Neural cell (in vitro differentiated cells): ENCODE data around the gene RCAN1. TPM values are rescaled to one million over a fixed set of nuclear protein-coding genes. Genes with fewer than 3 reads are reported as not detected.

ENCODE experiments used
- H2AFZ ChIP-seq: fragments of 200-600, 300-800 bp; sonication (generic), shearing (Covaris generic); 2 replicates; pipeline ENCODE4 v1.6.0; 2014; ENCODE audit warnings: low read depth, mild to moderate bottlenecking, antibody characterized with exemption, low read length, moderate library complexity
- H3F3A ChIP-seq: fragments of 200-600 bp; shearing (Covaris generic); 2 replicates; pipeline ENCODE4 v1.6.1; 2016; ENCODE audit warnings: mild to moderate bottlenecking, moderate library complexity, mixed read lengths, antibody characterized with exemption, low read length; ENCODE audit not compliant: insufficient read depth, poor library complexity, severe bottlenecking
- H3K27ac ChIP-seq: fragments of 200-600, 300-800 bp; sonication (generic), shearing (Covaris generic); 2 replicates; pipeline ENCODE4 v1.5.1; 2014; ENCODE audit warnings: mild to moderate bottlenecking, low read length, moderate library complexity
- H3K27me3 ChIP-seq: fragments of 300-800, 200-600 bp; sonication (generic), shearing (Covaris generic); 2 replicates; pipeline ENCODE4 v1.6.0; 2014; ENCODE audit warnings: mild to moderate bottlenecking, low read depth, low read length, moderate library complexity; ENCODE audit not compliant: insufficient read depth
- H3K36me3 ChIP-seq: fragments of 300-800, 200-600 bp; sonication (generic), shearing (Covaris generic); 2 replicates; pipeline ENCODE4 v1.5.1; 2014; ENCODE audit warnings: mild to moderate bottlenecking, antibody characterized with exemption, low read length, moderate library complexity; ENCODE audit not compliant: insufficient read depth
- H3K4me2 ChIP-seq: fragments of 300-800, 200-600 bp; sonication (generic), shearing (Covaris generic); 2 replicates; pipeline ENCODE4 v1.6.0; 2014; ENCODE audit warnings: mild to moderate bottlenecking, low read length
- H3K4me3 ChIP-seq: fragments of 300-800, 200-600 bp; sonication (generic), shearing (Covaris generic); 2 replicates; pipeline ENCODE4 v1.5.1; 2014; ENCODE audit warnings: mild to moderate bottlenecking, low read length, moderate library complexity
- H3K79me2 ChIP-seq: fragments of 200-600 bp; shearing (Covaris generic); replicated peaks from 2 replicates; pipeline ENCODE4 v1.6.0; 2014; ENCODE audit warnings: mild to moderate bottlenecking, low read length, moderate library complexity; ENCODE audit not compliant: insufficient read depth
- H3K9ac ChIP-seq: fragments of 300-800, 200-600 bp; sonication (generic), shearing (Covaris generic); 2 replicates; pipeline ENCODE4 v1.6.1; 2016; ENCODE audit warnings: mild to moderate bottlenecking, low read length, mixed read lengths
- H3K9me2 ChIP-seq: fragments of 200-600 bp; shearing (Covaris generic); 2 replicates; pipeline ENCODE4 v1.6.1; 2016; ENCODE audit warnings: mild to moderate bottlenecking, low read length, mixed read lengths; ENCODE audit not compliant: insufficient read depth
- H3K9me3 ChIP-seq: fragments of 200-600, 300-800 bp; sonication (generic), shearing (Covaris generic); 2 replicates; pipeline ENCODE4 v1.6.1; 2016; ENCODE audit warnings: mild to moderate bottlenecking, mixed run types, low read length, moderate library complexity, mixed read lengths
- H4K20me1 ChIP-seq: fragments of 200-600 bp; shearing (Covaris generic); 2 replicates; pipeline ENCODE4 v1.6.1; 2016; ENCODE audit warnings: mild to moderate bottlenecking, mixed run types; ENCODE audit not compliant: insufficient read depth
- CTCF ChIP-seq: fragments of 450-650 bp; IDR thresholded peaks from 2 replicates; pipeline ENCODE4 v1.5.1; 2014; ENCODE audit warnings: antibody characterized with exemption, mild to moderate bottlenecking, moderate library complexity; ENCODE audit not compliant: poor library complexity, severe bottlenecking
- EP300 ChIP-seq: fragments of 450-650 bp; conservative IDR thresholded peaks from 2 replicates; pipeline ENCODE4 v1.6.1; 2014; ENCODE audit warnings: antibody characterized with exemption, mild to moderate bottlenecking, moderate library complexity; ENCODE audit not compliant: poor library complexity, severe bottlenecking
- EZH2 ChIP-seq: fragments of 200-600, 300-800 bp; shearing (Covaris generic), sonication (generic); IDR thresholded peaks from 2 replicates; pipeline ENCODE4 v1.6.1; 2014; ENCODE audit warnings: antibody characterized with exemption, low read length, borderline replicate concordance, mild to moderate bottlenecking; ENCODE audit not compliant: insufficient read depth, poor library complexity, severe bottlenecking
- MXI1 ChIP-seq: fragments of 450-650 bp; conservative IDR thresholded peaks from 2 replicates; pipeline ENCODE4 v1.6.1; 2014; ENCODE audit warnings: antibody characterized with exemption, mild to moderate bottlenecking; ENCODE audit not compliant: poor library complexity, severe bottlenecking
- POLR2AphosphoS5 ChIP-seq: IDR thresholded peaks from 2 replicates; pipeline ENCODE4 v1.6.1; 2012
- RAD21 ChIP-seq: fragments of 450-650 bp; conservative IDR thresholded peaks from 2 replicates; pipeline ENCODE4 v1.6.1; 2014; ENCODE audit warnings: antibody characterized with exemption, mild to moderate bottlenecking, moderate library complexity
- REST ChIP-seq: IDR thresholded peaks from 2 replicates; pipeline ENCODE4 v1.6.1; 2012; ENCODE audit warnings: borderline replicate concordance
- SMC3 ChIP-seq: fragments of 450-650 bp; conservative IDR thresholded peaks from 2 replicates; pipeline ENCODE4 v1.6.1; 2014; ENCODE audit warnings: antibody characterized with exemption, mild to moderate bottlenecking, moderate library complexity; ENCODE audit not compliant: poor library complexity
- TAF1 ChIP-seq: IDR thresholded peaks from 2 replicates; pipeline ENCODE4 v1.6.1; 2012; ENCODE audit warnings: low read depth
- polyA plus RNA-seq: library from polyadenylated mRNA; depleted of rRNA; stranded (reverse); fragments of >200 nt; gene quantifications from 2 replicates; pipeline ENCODE4 v1.2.3, GENCODE V29; 2014

RCAN1 gene
- polyA plus RNA-seq, 1 donor from 2014 or later: 46.0 TPM

- Histone ChIP-seq H3F3A (no peaks in the 10 kb centered on the region), H3K27ac (no peak overlapping the region), H3K9me3 (no peaks in the 10 kb centered on the region), H2AFZ (no peak overlapping the region), H3K9ac (no peak overlapping the region), H3K79me2 (no peaks in the 10 kb centered on the region), H3K9me2 (no peaks in the 10 kb centered on the region), H3K36me3 (no peaks in the 10 kb centered on the region), H3K27me3 (peaks cover 9% of the 10 kb centered on the region), H4K20me1 (no peaks in the 10 kb centered on the region), H3K4me3 (no peak overlapping the region), H3K4me2 (no peak overlapping the region)
- no peak for TF ChIP-seq TAF1
- TF ChIP-seq RAD21: no peak
- no peak for TF ChIP-seq EP300
- no peak for TF ChIP-seq MXI1
- TF ChIP-seq CTCF: no peak
Observed at GRCh38 chr21:34611528-34611927, 3.4 kb downstream of the RCAN1 start.

- H3K4me2 ChIP-seq: no peak overlapping the region
- H3K4me3 ChIP-seq: no peak overlapping the region
- no peak overlapping the region for H2AFZ ChIP-seq
- no peaks in the 10 kb centered on the region for H3K79me2 ChIP-seq
- TF ChIP-seq REST: no peak
- no peak for TF ChIP-seq POLR2AphosphoS5
- no peak for TF ChIP-seq EZH2
- TF ChIP-seq SMC3: no peak
- TF ChIP-seq EP300: no peak
- TF ChIP-seq MXI1: no peak
- no peak for TF ChIP-seq RAD21
- TF ChIP-seq CTCF: no peak
- no peak for TF ChIP-seq TAF1
- no peaks in the 10 kb centered on the region for H3K9me2 ChIP-seq
- H3K36me3 ChIP-seq: no peaks in the 10 kb centered on the region
- no peaks in the 10 kb centered on the region for H3K9me3 ChIP-seq
- H4K20me1 ChIP-seq: no peaks in the 10 kb centered on the region
- H3K27me3 ChIP-seq: peaks cover 9% of the 10 kb centered on the region
- H3K9ac ChIP-seq: no peak overlapping the region
- no peak overlapping the region for H3K27ac ChIP-seq
- no peaks in the 10 kb centered on the region for H3F3A ChIP-seq
Observed at GRCh38 chr21:34609933-34610549, 4.9 kb downstream of the RCAN1 start.
